NCI-H1105 (cell line): ENCODE measurements around the gene MOB3B.

Source experiments
- DNase-seq: peaks from one replicate; lab custom pipeline; 2025; lab: John Stamatoyannopoulos, UW

Gene MOB3B

DNA sequence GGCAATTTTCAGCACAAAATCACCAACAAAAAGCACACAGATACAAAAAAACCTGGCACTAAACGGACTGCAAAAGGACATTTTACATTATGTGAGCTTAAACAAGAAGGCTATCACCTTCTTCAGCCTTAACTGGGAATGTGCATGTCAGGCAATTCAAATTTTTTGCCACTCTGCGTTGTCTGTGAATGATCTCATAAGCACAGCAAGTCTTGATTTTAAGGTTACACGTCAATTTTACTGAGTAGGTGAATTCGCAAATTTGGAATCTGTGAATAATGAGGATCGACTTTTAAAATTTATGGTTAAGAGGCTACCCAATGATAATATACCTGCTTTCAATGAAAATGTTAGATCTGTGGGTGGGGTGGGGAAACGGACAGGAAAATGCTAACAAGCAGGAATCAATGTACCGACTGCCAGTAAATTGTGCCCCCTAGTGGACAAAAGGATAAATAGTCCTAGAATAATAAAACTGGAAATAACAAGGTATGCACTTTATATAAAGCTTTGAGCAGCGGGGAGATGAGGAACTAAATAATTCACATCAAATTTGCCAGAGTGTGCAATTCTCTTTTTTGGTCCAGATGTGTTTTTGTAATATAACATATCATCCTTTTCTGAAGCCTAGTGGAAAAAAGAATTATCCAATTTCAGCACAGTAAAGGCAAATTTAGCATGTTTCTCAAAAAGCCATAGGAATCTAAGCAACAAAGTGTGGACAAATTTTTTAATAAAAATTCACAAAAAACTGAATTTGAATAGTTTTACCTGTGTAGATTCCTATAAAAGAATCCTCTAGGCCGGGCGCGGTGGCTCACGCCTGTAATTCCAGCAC, 253.2 kb downstream of the MOB3B start:
- DNase-seq: peak; percentile 55
